GM12865 (cell line): ENCODE results near the gene RPL32.

Experiments
- DNase-seq: peaks from one replicate; pipeline ENCODE4 v3.0.0; 2010; ENCODE audit warnings: low read depth
- H3K4me3 ChIP-seq: 2 replicates; pipeline ENCODE4 v1.5.1; 2011; ENCODE audit warnings: mild to moderate bottlenecking, low read depth, low read length, control low read depth
- CTCF ChIP-seq: IDR thresholded peaks from 2 replicates; pipeline ENCODE4 v1.5.1; 2011; ENCODE audit warnings: low read length, control low read depth, low read depth, inconsistent platforms; ENCODE audit not compliant: insufficient read depth; ENCODE audit errors: missing control alignments

RPL32 gene

GRCh38 chr3:12875857-12876836 is 34.8 kb upstream of the RPL32 start:
- DNase-seq = peak; percentile 24
- TF ChIP-seq CTCF = peak; percentile 11
- no peak overlapping the region for H3K4me3 ChIP-seq

GRCh38 chr3:12871404-12871983 is 30.1 kb upstream of the RPL32 start:
- DNase-seq = no peak
- TF ChIP-seq CTCF = no peak
- H3K4me3 ChIP-seq = no peak overlapping the region

GRCh38 chr3:12870942-12871341 is 29.6 kb upstream of the RPL32 start:
- no peak for TF ChIP-seq CTCF
- H3K4me3 ChIP-seq = no peak overlapping the region
- no peak for DNase-seq

GRCh38 chr3:12869035-12869621 is 27.8 kb upstream of the RPL32 start:
- no peak overlapping the region; the same call in 1 of the 2 replicates for H3K4me3 ChIP-seq
- TF ChIP-seq CTCF = no peak
- peak; percentile 42 for DNase-seq

- DNase-seq = peak; percentile 74
- H3K4me3 ChIP-seq = peak overlapping the region; percentile 36
- peak; percentile 96 for TF ChIP-seq CTCF
These were observed 27.0 kb upstream of the RPL32 start for GRCh38 chr3:12868039-12869034.

- no peak for TF ChIP-seq CTCF
- no peak for DNase-seq
- no peak overlapping the region for H3K4me3 ChIP-seq
These were observed 25.5 kb upstream of the RPL32 start for GRCh38 chr3:12866836-12867235.
